HL-60/S4 treated with retinoic acid at 250 ng/mL for 4 days and 3 days (cell line): Measurements from ENCODE around the gene RIMOC1.

Experiments used
- in situ Hi-C: fragments of 300-500 bp; cut with MboI; formaldehyde crosslinking; loops from 2 replicates; pipeline ENCODE4 v1.7.0; 2022; ENCODE audit warnings: low sequenced_read_pairs

RIMOC1 gene

DNA sequence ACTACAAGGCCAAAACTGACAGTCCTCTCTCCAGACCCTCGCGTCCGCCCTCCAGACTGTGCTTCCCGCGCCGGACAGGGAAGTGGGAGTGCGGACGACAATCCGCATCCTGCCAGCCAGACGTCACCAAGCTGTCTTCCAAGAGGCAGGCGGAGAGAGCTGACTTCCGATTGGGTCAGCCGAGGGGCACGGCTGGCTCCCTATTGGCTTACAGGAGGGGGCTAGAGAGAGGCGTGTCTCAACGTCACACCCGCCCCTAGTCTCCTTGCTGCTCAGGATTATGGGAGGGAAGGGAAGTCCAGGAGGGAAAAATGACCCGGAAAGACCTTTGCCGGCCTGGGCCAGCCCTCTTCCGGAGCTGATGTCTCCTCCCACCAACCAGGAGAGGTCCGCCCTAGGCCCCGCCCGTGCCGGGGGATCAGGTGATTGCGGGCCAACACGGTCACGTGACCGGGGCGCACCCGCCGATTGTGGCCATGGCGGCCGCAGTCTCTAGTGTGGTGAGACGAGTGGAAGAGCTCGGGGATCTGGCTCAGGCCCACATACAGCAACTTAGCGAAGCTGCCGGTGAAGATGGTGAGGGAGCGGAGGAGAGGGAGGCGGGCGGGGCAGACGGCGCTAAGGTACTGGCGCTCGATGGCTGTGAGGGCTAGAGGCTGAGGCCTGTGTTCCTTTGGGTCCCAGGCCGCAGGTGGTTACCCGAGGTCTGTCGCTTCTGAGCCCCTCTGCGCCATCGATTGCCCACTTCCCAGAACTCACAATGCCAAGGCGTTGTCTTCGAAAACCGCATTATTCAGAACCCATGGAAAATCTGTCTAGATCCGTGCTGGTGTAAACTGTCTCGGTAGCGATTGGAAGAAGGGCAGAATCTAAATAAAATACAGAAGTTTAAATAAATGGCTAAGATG is at the start of gene RIMOC1:
Gene RIMOC1, plus strand, starts transcription at position 453 of the 908 bp plus-strand sequence. Its CDS starts 24 bp downstream, at position 477.
- in situ Hi-C loops: no loop called here

DNA sequence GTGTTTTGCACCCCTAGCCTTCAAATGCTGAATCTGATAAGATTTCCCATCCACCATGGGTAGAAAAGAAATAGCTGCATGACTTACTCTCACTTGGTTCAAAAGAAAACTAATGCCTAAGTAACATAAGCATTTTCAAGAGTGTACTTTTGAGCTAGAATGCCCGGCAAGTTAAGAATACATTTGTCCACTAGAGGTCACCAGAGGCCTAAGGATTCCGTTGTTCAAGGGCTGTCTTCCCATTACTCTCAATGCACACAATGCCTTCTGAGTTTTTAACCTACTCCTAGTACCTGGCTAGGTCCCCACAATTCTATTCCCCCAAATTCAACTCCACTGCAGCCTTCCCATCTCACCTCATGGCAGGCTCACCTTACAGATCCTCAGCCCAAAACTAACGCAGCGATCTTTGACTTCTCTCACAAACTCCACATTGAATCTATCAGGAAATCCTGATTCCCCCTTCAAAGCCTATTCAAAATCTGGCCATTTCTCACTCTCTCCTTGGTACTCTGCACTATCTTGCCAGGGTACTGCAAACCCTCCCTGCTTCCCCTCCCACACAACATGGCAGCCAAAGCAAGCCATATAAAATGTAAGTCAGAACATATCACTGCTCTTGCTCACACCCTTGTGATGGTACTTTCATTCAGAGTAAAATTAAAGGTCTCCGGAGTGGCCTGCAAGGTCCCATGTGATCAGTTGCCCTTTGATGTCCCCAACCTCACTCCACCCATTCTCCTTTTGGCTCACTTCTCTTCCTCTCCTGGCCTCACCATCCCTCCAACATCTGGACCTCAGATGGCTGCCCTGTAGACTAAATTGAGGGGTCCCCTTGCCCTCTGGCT is 47.3 kb upstream of the RIMOC1 start:
- in situ Hi-C loops: loop anchor here (25.0 kb wide), 1 partner anchor 205 kb away; no protein-coding TSS in a partner anchor

- in situ Hi-C loops: loop anchor here (25.0 kb wide), 1 partner anchor 204 kb away; no protein-coding TSS in a partner anchor
Measured at GRCh38 chr5:41857989-41858388, 46.2 kb upstream of the RIMOC1 start.

DNA sequence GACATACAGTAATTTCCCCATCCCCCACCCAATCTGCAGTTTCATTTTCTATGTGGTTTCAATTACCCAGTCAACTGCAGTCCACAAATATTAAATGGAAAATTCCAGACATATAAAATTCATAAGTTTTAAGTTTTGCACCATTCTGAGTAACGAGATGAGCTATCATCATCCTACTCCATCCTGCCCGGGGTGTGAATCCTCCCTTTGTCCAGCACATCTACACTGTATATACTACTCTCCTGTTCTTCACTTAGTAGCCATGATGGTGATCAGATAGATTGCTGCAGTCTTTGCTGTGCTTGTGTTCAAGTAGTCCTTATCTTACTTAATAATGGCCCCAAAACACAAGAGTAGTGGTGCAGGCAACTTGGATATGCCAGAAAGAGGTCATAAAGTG is 45.3 kb upstream of the RIMOC1 start:
- in situ Hi-C loops: loop anchor here (25.0 kb wide), 1 partner anchor 203 kb away; no protein-coding TSS in a partner anchor

- in situ Hi-C loops: loop anchor here (25.0 kb wide), 1 partner anchor 198 kb away; no protein-coding TSS in a partner anchor
Measured at GRCh38 chr5:41863871-41864486, 40.2 kb upstream of the RIMOC1 start.

- in situ Hi-C loops: loop anchor here (25.0 kb wide), 1 partner anchor 193 kb away; no protein-coding TSS in a partner anchor
Measured at GRCh38 chr5:41869151-41869723, 34.9 kb upstream of the RIMOC1 start.

DNA sequence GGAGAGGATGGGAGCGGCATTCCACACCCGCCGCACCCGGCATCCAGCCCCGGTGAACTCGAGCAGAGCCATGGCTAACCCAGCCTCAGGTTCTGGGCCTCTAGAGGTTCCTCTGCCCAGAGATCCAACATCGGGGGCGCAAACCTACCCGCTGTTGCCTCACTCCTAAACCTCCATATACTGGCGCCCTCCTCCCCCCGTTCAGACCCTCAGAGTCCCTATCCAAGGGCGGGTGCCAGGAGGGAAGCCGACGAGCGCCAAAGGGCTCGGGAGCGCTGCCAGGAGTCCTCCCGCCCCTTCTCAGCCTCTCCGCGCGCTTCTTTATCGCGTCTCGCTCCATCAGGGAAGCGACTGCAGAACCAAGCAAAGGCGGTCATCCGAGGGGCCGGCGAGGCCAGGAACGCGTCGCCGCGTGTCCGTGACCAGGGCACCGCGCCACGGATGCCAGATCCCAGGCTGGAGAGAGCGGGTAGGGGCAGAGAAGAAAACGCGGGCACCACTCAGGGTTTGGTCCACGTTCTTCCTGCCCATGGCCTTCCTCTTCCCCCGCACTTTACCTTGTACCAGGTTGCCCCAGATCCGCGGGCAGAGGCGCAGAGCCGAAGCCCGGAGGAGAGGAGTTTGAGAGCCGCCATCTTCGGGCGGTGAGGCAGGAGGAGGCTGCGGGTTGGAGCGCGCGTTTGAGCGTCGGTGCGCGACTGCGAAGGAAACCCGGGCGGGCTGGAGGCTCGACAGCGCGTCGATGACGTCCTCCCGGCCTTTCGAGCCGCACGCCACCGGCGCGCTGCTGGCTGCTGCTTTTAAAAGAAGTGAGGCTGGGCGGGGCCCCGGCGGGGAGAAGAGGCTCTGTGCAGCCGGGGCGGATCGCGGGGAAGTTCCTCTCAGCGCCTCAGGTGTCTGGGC is 34.2 kb upstream of the RIMOC1 start, which contains the start of gene OXCT1:
Gene OXCT1, minus strand, starts transcription at position 702 of the 903 bp plus-strand sequence. Its CDS starts 67 bp downstream, at position 635.
- in situ Hi-C loops: loop anchor here (25.0 kb wide), 1 partner anchor 192 kb away; no protein-coding TSS in a partner anchor

DNA sequence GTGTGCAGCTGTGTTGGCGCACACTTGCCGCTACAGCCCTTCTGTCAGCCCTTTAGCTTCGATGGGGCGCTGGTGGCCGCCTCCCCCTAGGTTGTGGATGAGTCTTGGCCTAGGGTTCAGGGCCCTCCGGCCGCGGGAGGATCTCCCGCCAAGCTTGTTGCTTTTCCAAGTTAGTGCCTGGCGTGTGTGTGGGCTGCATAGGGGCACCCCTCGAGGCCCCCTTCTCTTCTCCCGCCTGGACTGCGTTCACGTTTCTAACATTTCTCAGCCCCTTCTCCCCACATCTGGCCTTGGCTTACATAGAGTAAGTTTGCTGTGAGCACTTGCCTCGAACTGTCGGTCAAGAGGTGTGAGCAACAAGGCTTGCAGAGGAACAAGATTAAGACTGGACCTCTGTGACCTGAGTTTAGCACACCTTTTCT is 33.5 kb upstream of the RIMOC1 start:
- in situ Hi-C loops: loop anchor here (25.0 kb wide), 1 partner anchor 192 kb away; no protein-coding TSS in a partner anchor

DNA sequence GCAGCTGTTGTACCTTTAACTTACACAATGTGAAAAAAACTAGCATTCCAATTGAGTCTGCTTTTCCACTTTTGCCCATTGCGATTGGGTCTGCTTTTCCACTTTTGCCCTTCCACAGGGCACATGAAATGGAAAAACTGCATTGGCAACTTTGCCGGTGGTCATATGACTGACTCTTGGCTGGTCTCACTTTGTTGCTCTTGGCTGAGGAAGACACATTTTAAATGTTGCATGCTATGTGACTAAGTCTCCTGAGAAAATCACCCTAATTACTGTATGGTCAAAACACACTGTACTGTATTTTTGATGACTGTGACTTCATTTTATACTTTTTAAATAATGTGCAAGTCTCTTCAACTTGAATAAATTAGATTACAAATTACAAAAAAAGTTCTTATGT is 32.3 kb upstream of the RIMOC1 start:
- in situ Hi-C loops: loop anchor here (25.0 kb wide), 1 partner anchor 190 kb away; no protein-coding TSS in a partner anchor

DNA sequence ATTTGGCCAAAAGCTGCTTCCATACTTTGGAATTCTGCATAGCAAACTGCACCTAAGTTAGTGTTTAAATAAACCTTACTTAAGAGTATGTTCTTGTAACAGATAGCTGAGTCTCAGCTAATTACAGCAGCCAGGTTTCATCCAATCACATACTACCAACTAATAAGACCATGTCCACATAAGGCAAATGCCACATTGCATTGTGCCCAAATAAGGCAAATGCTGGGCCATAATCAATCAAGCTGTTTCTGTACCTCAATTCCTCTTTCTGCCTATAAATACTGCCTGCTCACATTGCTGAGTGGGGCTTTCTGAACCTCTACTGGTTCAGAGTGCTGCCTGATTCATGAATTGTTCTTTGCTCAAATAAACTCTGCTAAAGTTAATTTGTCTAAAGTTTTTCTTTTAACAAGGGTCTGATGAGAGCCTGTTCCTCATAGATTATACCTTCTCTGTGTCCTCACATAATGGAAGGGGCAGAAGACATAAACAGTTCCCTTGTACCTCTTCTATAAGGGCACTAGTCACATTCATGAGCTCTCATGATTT is 29.6 kb upstream of the RIMOC1 start:
- in situ Hi-C loops: loop anchor here (25.0 kb wide), 1 partner anchor 188 kb away; no protein-coding TSS in a partner anchor

DNA sequence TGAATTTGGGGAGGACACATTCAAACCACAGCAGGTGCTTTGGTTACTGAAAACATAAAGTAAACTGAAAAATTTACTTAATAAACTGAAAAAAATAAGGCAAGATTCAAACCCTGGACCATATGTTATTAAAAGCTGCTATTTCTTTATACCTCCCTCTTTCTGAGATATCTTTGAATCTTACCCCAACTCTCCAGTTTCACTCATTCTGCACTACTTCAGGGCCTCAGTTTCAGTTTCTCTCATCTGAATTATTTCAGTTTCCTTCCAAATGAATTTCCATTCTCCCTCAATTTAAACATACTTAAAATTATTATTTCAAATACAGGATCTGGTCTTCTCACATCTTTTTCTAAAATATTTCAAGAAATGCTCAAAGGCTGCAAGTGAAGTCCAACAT is 29.0 kb upstream of the RIMOC1 start:
- in situ Hi-C loops: no loop called here

DNA sequence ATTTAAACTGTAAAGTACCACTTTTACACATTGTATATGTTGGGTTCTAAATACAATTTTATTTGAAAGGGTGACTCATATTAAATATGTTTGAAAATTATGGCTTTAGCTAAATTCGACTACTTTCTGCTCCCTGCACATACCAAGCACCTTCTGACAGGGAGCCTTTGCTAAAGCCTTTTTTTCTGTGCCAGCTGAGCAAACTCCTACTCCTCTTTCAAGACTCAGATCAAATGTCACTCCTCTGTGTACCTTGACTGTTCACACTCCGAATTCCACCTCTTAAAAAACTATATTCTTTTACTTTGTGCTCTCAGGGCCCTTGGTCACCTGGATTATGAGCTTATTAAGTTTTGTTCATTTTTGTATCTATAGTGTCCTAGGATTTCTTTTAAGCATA is 27.5 kb upstream of the RIMOC1 start:
- in situ Hi-C loops: no loop called here

DNA sequence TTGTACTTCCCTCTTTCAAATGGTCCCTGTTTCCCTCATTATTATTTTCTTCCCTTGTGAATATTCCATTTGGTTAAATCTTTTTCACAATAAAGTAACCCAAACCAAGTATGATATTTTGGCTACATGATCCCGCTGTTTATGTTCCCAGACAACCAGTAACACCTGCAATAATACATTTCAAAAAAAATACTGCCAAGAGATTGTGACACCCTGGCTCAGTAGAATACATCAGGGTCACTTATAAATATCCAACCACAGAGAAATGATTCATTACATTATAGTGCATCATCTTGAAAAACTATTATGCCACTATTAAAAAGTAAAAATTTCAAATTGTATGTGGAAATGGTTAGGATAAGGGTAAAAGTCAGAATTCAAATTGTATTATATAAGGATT is 26.7 kb upstream of the RIMOC1 start:
- in situ Hi-C loops: no loop called here

DNA sequence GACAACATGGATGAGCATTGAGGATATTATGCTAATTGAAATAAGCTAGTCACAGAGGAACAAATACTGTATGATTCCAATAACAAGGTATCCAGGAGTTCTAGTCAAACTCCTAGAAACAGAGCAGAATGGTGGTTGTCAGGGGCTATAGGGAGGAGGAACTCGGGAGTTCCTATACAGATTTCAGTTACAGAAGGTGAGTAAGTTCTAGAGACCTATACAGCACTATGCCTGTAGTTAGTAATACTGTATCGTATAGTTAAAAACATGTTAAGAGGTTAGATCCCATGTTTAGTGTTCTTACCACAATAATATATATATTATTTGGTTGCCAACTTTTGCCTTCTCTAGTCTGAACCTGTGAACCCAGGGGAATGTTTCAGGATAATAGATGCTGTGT is 26.0 kb upstream of the RIMOC1 start:
- in situ Hi-C loops: no loop called here

- in situ Hi-C loops: no loop called here
Measured at GRCh38 chr5:41878643-41879478, 25.3 kb upstream of the RIMOC1 start.

DNA sequence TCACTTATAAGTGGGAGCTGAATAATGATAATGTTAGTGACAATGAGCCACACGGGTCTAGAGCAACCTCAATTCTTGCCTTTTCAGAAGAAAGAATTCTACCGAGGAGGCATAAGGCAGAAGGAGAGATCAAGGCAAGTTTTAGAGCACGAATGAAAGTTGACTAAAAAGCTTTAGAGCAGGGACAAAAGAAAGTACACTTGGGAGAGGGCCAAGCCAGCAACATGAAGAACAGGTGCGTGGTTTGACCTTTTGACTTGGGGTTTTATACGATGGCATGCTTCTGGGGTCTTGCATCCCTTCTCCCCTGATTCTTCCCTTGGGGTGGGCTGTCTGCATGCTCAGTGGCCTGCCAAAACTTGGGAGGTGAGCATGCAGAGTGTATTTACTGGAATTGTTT is 21.4 kb upstream of the RIMOC1 start:
- in situ Hi-C loops: no loop called here

- in situ Hi-C loops: no loop called here
Measured at GRCh38 chr5:41883243-41883642, 20.9 kb upstream of the RIMOC1 start.

DNA sequence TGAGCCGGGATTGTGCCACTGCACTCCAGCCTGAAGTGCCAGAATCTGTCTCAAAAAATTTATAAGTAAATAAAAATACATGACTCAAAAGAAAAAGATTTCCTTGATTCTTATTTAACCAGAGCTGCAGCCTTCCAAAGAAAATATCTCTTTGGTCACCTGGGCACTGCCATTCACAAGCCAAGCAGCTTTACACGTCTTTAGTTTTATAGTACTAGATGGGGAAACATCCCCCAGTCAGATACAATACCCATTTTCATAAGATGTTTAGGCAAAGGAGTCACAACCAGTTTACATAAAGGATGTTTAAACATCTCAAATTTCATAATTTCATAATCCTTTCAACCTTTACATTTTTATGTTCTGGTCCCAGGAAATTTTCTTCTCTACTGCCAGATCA is 20.2 kb upstream of the RIMOC1 start:
- in situ Hi-C loops: no loop called here
